ENCODE data around the gene KCNQ1.

KCNQ1 gene

GRCh38 chr11:2792381-2793250, 347.8 kb downstream of the KCNQ1 start:
- DNase-seq: no peak

GRCh38 chr11:2793701-2794045, 348.9 kb downstream of the KCNQ1 start:
- no peak for DNase-seq

GRCh38 chr11:2794046-2794967, 349.5 kb downstream of the KCNQ1 start:
- DNase-seq: no peak

- DNase-seq: no peak
These were observed 350.1 kb downstream of the KCNQ1 start for GRCh38 chr11:2794968-2795322.

- DNase-seq: no peak
These were observed 350.7 kb downstream of the KCNQ1 start for GRCh38 chr11:2795491-2795991.

- no peak for DNase-seq
These were observed 351.3 kb downstream of the KCNQ1 start for GRCh38 chr11:2796091-2796490.

- DNase-seq: no peak
These were observed 351.8 kb downstream of the KCNQ1 start for GRCh38 chr11:2796508-2797113.

GRCh38 chr11:2797121-2797711, 352.4 kb downstream of the KCNQ1 start:
- DNase-seq: no peak

- no peak for DNase-seq
These were observed 353.0 kb downstream of the KCNQ1 start for GRCh38 chr11:2797741-2798361.

GRCh38 chr11:2798951-2799761, 354.3 kb downstream of the KCNQ1 start:
- DNase-seq: no peak

GRCh38 chr11:2799881-2800654, 355.3 kb downstream of the KCNQ1 start:
- DNase-seq: no peak

- DNase-seq: no peak
These were observed 356.1 kb downstream of the KCNQ1 start for GRCh38 chr11:2800655-2801531.

GRCh38 chr11:2801711-2802388, 357.0 kb downstream of the KCNQ1 start:
- no peak for DNase-seq

GRCh38 chr11:2802389-2803185, 357.8 kb downstream of the KCNQ1 start:
- no peak for DNase-seq

- DNase-seq: no peak
These were observed 358.6 kb downstream of the KCNQ1 start for GRCh38 chr11:2803186-2804091.

- DNase-seq: no peak
These were observed 359.4 kb downstream of the KCNQ1 start for GRCh38 chr11:2804189-2804588.

All from KG1 (cell line).